GM08714 (cell line): ENCODE data around the gene PAX5.

Source experiments
- H3K4me3 ChIP-seq: fragments of 200-500 bp; sonication (Bioruptor generic); 2 replicates; pipeline ENCODE4 v1.5.1; 2014; ENCODE audit warnings: mild to moderate bottlenecking, low read length, inconsistent platforms
- ZNF274 ChIP-seq: IDR thresholded peaks from 2 replicates; pipeline ENCODE4 v1.6.1; 2012; ENCODE audit warnings: mild to moderate bottlenecking, low read depth, low read length

PAX5 gene

DNA sequence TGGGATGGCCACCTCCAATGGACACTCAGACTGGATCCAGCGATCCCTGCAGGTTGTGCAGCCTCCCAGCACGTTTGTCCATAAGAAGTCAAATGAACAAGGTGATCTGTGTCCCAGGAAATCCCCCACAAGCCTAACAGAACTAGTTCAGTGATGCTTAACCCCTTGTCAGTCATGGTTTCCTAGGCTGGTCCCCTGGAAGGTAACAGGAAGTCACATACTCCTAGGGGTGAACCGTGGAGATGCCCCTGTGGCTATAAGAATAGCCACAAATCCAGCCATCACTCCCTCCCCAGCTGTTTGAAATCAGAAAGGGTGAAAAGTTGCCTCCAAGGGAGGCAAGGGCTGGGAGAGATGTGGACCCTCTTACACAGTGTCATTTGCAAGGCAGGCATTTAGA, 22.5 kb downstream of the PAX5 start:
- H3K4me3 ChIP-seq: peak overlapping the region; percentile 31; the same call in 1 of the 2 replicates

DNA sequence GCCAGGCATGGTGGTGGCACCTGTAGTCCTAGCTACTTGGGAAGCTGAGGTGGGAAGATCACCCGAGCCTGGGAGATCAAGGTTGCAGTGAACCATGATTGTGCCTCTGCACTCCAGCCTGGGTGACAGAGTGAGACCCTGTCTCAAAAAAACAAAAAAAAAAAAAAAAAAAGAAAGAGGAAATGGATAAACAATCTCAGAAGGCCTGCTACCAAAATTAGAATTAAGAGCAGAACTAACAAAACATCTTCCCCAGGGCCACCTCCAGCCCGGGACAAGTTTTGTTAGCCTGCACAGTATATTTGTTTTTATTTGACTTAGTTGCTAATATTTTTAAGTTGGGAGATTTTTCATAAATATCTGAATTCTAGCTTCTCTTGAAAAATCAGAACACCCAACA, 23.1 kb downstream of the PAX5 start:
- peak overlapping the region; percentile 9; the same call in 1 of the 2 replicates for H3K4me3 ChIP-seq
- no peak for TF ChIP-seq ZNF274

More for the DNA sequence above, 22.5 kb downstream of the PAX5 start:
- no peak for TF ChIP-seq ZNF274

DNA sequence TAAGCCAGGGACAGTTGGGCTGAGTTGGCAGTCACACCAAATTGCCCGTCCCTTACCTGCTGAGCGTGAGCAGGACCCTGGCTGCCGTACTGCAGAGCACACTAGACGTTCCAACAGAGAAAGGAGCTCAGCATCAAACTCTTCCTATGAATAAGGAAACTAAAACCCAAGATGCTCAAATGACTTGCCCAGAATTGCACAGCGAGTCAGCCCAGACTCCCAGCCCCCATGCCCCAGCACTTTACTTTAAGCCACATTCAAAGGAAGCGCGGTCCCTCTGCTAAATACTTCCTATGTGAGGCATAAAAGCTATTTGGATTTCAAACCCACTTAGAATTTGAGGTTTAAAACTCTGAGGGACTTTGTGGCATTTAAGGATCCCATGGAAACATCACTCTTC, 23.9 kb downstream of the PAX5 start:
- TF ChIP-seq ZNF274: no peak
- no peak overlapping the region; the same call in 1 of the 2 replicates for H3K4me3 ChIP-seq

DNA sequence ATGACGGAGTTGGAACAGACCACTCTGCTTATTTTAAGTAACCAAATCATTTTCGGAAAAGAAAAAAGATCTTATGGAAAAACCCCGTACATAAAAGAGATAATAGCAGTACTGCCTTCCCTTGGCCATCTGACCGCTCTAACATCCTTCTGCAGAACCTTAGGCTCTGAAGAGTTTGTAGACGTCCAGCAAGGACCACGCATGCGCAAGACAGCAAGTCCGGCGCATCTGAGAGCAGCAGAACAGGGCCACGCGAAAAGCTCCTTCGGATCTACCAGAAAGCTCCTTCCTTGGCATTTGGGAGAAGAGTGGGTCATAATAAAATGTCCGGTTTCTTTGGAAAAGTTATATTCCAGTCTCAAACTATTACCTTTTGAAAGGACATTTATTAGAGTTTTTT, 26.8 kb downstream of the PAX5 start:
- no peak for TF ChIP-seq ZNF274
- no peak overlapping the region for H3K4me3 ChIP-seq

DNA sequence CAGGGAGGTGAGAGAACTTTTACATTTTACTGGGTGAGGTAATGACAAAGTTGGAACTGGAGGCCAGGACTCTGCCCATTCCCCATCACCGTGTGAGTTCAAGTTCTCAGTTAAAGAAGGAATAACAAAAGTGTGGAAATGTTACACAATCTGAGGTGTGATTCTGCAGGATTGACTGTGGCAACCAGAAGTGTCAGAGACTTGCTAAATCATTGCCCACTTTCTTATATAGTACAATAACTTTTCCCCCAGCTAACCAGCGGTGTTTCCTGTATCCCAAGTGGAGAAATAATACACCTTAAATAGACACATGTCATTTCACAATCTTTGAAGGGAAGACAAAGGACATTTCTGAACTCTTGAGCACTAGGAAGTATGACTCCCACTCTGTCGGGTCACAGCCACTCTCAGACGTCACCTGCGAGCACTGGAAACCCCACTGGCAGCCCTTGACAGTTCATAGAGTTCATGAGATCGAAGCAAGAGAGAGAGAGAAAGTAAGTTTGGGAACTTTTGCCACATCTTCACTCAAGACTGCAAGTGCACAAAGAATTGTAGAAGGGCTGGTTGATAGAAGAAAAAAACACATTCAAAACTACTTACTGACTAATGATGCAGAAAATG, 28.4 kb downstream of the PAX5 start:
- no peak for TF ChIP-seq ZNF274
- peak overlapping the region; percentile 34; the same call in 1 of the 2 replicates for H3K4me3 ChIP-seq

DNA sequence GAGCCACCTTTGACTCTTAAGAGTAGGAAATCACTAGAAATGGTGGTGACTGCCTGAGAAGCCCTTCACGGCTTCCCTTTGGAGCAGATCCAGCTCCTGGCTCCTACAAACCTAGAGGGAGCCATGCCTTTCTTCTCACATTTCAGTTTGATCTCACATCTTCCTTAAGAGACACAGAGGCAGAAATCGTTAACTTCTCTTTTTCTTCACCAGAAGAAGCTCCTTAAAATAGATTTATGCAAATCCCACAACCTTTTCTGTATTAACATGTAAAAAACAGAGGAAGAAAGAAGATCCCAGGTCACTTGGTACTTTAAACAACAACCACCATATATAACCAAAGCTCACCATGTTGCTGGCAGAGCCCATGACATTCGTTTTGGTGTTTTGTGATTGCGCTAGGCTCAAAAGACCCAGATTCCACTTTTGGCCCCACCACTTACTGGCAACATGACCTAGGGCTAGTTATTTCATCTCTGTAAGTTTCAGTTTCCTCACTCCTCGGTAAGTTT, 29.6 kb downstream of the PAX5 start:
- no peak for TF ChIP-seq ZNF274
- H3K4me3 ChIP-seq: peak overlapping the region; percentile 36; the same call in 1 of the 2 replicates

DNA sequence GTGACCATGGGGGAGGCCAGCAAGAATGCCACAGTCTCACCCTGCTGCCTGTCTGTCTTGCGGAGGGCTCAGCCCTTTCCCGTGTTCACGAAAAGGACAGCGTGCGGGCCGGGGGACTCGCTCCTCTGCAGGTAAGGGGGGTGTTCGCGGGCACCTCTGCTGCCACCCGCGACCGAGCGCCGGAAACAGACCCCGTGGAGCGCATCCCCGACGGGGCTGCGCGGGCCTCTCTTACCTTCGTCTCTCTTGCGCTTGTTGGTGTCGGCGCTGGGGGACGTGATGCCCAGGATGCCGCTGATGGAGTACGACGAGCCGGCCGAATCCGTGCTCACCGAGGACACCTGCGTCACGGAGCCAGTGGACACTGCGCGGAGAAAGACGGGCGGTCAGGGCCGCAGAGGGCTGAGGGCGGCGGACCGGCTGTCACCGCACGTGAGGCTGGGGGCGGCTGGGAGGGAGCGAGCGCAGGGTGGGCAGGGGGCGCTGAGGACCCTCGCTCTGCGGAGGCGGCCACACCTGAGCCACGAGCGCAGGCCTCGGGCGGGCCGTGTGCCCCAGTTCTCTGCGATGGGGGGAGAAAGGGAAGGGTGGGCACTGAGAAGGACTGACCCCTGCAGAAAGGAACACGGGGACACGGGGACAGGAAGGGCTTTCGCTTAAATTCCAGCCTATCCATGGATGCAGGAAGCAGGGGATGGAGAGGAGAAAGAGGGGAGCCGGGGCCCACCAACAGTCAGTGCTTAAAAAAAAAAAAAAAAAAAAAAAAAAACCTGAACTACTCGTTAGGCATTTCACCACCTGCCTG, 31.5 kb downstream of the PAX5 start:
- peak overlapping the region; percentile 23; the same call in 1 of the 2 replicates for H3K4me3 ChIP-seq
- no peak for TF ChIP-seq ZNF274

DNA sequence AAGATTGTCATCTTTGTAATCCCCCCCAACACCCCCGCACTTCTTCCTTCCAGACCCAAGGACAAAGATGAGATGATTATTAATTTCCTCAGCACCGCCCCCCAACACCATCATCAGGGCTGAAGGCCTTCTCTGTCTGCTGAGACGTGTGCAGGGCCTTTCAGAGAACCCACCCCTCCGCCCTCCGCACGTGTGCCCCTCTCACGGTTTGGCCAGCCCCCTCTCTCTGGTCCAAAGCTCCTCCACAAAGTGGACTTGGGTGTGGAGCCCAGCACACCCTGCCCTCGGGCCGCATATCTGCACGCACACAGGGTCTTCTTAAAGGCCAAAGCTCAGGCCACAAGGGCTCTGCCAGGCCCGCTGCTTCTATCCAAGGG, 32.0 kb downstream of the PAX5 start:
- TF ChIP-seq ZNF274: no peak
- H3K4me3 ChIP-seq: no peak overlapping the region; the same call in 1 of the 2 replicates

DNA sequence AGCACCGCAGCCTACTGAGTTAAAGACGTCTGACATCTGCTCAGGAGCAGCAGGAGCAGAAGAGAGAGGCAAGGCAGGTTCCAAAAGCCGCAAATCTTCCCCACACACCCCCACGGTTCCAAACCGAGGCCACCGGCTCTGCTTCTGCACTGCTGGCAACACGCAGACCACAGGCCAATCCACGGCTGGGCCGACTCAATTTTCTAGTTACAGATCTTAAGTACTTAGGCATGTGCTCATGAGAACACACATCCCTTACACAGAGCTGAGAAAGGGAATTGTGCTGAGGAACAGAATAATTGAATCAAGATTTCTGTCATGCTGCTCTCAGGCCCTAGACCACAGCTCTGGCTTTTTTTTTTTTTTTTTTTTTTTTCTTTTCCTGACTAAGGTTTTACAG, 32.6 kb downstream of the PAX5 start:
- H3K4me3 ChIP-seq: no peak overlapping the region; the same call in 1 of the 2 replicates
- TF ChIP-seq ZNF274: no peak

DNA sequence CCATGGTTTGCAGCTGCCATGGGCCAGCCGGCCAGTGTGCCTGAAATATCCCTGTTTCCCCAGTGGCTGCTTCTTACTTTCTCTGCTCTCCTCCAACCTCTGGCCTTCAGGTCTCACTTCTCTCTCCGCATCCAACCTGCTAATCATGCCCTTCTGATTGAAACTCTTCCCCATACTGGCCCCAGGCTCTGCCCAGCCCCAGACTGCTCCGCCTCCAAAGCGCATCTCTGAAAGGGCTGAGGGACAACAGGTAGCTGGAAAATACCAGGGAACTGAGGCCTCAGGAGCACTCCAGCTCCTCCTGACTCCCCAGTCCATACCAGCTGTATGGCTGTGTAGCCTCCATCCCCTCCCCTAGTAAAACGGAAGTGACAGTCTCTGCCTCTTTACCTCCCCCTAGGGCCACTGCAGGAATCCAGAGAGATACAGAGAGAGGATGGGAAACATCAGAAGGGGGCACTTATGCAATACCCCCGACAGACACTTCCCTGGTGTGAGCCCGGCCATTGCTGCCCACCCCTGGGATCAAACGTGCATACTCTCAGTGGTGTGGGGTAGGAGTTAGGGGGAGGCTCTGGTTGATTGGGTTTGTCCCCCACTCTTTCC, 34.2 kb downstream of the PAX5 start:
- no peak overlapping the region for H3K4me3 ChIP-seq
- TF ChIP-seq ZNF274: no peak

DNA sequence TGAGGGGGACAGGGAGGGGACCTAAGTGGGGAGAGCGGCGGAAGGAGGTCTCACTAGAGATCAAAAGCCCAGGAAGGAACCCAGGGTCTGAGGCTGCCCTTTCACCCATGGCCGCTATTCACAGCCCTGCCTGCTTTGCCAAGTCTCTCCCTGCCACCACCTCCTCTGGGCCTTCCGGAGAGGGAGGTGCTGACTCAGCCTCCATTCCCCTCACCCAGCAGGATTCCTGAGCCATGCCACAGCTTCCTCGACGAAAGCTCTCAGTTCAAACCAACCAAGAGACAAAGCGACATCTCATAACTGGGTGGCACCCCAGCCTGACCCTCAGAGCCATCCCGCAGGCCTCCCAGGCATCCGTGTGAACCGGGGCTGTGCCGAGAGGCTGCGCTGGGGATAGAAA, 36.7 kb downstream of the PAX5 start:
- H3K4me3 ChIP-seq: no peak overlapping the region; the same call in 1 of the 2 replicates
- TF ChIP-seq ZNF274: no peak

DNA sequence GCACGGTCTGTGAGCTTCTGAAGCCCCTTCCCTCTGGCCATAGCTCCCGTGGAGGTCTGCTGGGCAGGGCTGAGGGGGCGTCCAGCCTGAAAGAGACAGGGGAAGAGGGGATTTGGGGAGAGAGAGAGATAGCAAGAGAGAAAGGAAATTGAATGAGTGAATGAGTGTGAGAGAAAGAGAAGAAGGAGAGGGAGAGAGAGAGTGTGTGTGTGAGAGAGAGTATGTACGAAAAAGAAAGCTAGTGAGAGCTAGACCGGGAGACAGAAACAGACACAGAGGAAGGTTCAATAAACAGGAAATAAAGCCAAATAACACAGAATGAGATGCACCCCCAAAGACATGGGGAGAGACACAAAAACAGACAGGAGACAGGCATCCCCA, 37.4 kb downstream of the PAX5 start:
- no peak overlapping the region; the same call in 1 of the 2 replicates for H3K4me3 ChIP-seq
- TF ChIP-seq ZNF274: no peak

DNA sequence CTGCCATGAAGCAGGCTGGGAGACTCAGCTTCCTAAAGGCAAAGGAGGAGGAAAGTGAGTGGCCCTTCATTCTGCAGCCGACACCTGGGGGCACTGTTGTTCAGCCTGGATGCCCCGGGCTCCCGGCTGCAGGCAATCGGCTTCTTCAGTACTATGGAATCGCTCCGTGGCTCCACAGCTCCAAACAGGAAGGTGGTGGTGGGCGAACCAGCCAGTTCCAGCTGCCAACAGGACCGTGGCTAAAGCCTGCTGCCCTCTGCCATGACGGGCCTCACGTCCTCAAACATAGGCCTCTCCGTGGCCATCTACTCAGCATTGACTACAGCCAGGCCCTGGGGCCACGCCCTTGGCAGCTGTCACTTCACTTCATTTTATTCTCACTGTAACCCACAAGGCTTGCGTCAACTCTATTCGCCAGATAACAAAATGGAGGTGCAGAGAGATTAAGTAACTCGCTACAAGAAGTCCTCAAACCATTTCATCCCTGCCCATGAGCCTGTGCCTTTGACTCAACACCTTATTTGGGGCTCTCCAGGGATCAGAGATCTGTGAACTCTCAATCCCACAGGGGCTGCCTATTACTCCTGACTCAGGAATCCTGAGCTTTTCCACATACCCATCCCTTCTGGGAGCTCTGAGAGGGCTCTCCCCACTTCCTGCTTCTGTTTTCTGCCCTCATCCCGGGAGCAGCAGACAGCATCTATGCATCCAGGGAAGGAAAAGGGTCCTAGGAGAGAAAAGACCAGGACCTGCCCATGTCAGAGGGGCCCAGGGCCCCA, 38.0 kb downstream of the PAX5 start:
- H3K4me3 ChIP-seq: no peak overlapping the region; the same call in 1 of the 2 replicates
- no peak for TF ChIP-seq ZNF274
